H1 (cell line): ENCODE measurements around the gene COL26A1. TPM values are rescaled to one million over a fixed set of nuclear protein-coding genes. Genes with fewer than 3 reads are reported as not detected.

Experiments used
- ASH2L ChIP-seq: fragments of 200-600, 300-600 bp; sonication (generic); IDR thresholded peaks from one replicate; pipeline ENCODE4 v1.7.1; 2017; ENCODE audit warnings: low read length
- CBX8 ChIP-seq: fragments of 300-800, 300-1000 bp; sonication (generic); IDR thresholded peaks from 2 replicates; pipeline ENCODE4 v1.7.1; 2016; ENCODE audit warnings: low read depth, low read length, borderline replicate concordance
- CREB1 ChIP-seq: IDR thresholded peaks from 2 replicates; pipeline ENCODE4 v1.6.1; 2012; ENCODE audit warnings: inconsistent platforms
- GABPA ChIP-seq: IDR thresholded peaks from 2 replicates; pipeline ENCODE4 v1.6.1; 2011; ENCODE audit warnings: mild to moderate bottlenecking, low read length, moderate library complexity, borderline replicate concordance; ENCODE audit not compliant: insufficient read depth
- SIN3A ChIP-seq, 2 experiments: IDR thresholded peaks in 1 of 2; conservative IDR thresholded peaks in 1 of 2; 2 replicates each; pipeline ENCODE4 v1.6.1; 2011 to 2012; ENCODE audit warnings: low read length in 2 of 2, improper control_type of control experiment in 1 of 2, low read depth in 1 of 2, mild to moderate bottlenecking in 1 of 2
- SIX5 ChIP-seq: IDR thresholded peaks from 2 replicates; pipeline ENCODE4 v1.6.1; 2011; ENCODE audit warnings: mild to moderate bottlenecking, low read depth, low read length
- SRF ChIP-seq: IDR thresholded peaks from 2 replicates; pipeline ENCODE4 v1.6.1; 2011; ENCODE audit warnings: mild to moderate bottlenecking, low read depth, low read length, moderate library complexity
- SUZ12 ChIP-seq: fragments of 200-600 bp; sonication (generic); IDR thresholded peaks from 2 replicates; pipeline ENCODE4 v1.6.1; 2012; ENCODE audit warnings: mild to moderate bottlenecking, inconsistent platforms, low read length, moderate library complexity, mixed read lengths
- ZNF274 ChIP-seq: IDR thresholded peaks from 2 replicates; pipeline ENCODE4 v1.7.0; 2012; ENCODE audit warnings: low read length, borderline replicate concordance; ENCODE audit errors: extremely low read depth
- polyA plus RNA-seq, 7 experiments: library from polyadenylated mRNA; depleted of rRNA in 3 of 7; stranded (reverse) in 5 of 7; unstranded in 2 of 7; fragments of >200 nt in 5 of 7; fragments of 200-250 nt in 2 of 7; gene quantifications; 1 replicate in 5 of 7; 2 replicates in 1 of 7; 4 replicates in 1 of 7; pipeline versions ENCODE4 v1.2.1 to v1.2.3, GENCODE V29; 2011 to 2013; ENCODE audit warnings: missing spikeins in 2 of 7, mixed read lengths in 2 of 7
- total RNA-seq: library from RNA; stranded (reverse); fragmentation: NEBNext Ultra II Directional; extraction: Animal tissue kit (Norgen Biotek cat#: 25700); gene quantifications from 2 replicates; pipeline ENCODE4 v1.2.1, GENCODE V29; 2021
- TF ChIP-seq, protein P1 (sequence below): fragments of 300-600 bp; sonication (generic); IDR thresholded peaks from 2 replicates; pipeline ENCODE4 v1.7.1; 2012; ENCODE audit warnings: low read length, moderate library complexity, mild to moderate bottlenecking, inconsistent platforms; ENCODE audit not compliant: insufficient replicate concordance

COL26A1 gene
- total and polyA plus RNA-seq, 2 of the 8 experiments (the other 6 are each of a cell fraction or from before 2014, with no cell fraction given) = 51.1 to 68.8 TPM

DNA sequence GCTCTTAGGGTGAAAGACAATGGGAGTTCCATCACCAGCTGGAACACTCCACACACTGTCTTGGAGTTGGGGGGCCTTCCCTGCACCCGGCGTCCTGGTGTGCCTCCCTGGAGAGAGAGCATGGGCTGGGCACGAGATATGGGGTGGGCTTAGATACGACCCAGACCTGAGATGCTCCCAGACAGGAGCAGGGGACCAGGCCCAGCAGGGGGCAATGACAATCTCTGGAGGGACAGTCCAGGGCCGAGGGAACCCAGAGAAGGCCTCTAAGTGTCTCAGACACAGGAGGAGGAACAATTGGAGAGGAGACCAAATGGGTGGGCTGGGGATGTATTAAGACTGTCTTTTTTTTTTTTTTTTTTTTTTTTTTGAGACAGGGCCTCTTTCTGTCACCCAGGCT, 226.4 kb downstream of the COL26A1 start (continued):
- TF ChIP-seq, protein P1, sequence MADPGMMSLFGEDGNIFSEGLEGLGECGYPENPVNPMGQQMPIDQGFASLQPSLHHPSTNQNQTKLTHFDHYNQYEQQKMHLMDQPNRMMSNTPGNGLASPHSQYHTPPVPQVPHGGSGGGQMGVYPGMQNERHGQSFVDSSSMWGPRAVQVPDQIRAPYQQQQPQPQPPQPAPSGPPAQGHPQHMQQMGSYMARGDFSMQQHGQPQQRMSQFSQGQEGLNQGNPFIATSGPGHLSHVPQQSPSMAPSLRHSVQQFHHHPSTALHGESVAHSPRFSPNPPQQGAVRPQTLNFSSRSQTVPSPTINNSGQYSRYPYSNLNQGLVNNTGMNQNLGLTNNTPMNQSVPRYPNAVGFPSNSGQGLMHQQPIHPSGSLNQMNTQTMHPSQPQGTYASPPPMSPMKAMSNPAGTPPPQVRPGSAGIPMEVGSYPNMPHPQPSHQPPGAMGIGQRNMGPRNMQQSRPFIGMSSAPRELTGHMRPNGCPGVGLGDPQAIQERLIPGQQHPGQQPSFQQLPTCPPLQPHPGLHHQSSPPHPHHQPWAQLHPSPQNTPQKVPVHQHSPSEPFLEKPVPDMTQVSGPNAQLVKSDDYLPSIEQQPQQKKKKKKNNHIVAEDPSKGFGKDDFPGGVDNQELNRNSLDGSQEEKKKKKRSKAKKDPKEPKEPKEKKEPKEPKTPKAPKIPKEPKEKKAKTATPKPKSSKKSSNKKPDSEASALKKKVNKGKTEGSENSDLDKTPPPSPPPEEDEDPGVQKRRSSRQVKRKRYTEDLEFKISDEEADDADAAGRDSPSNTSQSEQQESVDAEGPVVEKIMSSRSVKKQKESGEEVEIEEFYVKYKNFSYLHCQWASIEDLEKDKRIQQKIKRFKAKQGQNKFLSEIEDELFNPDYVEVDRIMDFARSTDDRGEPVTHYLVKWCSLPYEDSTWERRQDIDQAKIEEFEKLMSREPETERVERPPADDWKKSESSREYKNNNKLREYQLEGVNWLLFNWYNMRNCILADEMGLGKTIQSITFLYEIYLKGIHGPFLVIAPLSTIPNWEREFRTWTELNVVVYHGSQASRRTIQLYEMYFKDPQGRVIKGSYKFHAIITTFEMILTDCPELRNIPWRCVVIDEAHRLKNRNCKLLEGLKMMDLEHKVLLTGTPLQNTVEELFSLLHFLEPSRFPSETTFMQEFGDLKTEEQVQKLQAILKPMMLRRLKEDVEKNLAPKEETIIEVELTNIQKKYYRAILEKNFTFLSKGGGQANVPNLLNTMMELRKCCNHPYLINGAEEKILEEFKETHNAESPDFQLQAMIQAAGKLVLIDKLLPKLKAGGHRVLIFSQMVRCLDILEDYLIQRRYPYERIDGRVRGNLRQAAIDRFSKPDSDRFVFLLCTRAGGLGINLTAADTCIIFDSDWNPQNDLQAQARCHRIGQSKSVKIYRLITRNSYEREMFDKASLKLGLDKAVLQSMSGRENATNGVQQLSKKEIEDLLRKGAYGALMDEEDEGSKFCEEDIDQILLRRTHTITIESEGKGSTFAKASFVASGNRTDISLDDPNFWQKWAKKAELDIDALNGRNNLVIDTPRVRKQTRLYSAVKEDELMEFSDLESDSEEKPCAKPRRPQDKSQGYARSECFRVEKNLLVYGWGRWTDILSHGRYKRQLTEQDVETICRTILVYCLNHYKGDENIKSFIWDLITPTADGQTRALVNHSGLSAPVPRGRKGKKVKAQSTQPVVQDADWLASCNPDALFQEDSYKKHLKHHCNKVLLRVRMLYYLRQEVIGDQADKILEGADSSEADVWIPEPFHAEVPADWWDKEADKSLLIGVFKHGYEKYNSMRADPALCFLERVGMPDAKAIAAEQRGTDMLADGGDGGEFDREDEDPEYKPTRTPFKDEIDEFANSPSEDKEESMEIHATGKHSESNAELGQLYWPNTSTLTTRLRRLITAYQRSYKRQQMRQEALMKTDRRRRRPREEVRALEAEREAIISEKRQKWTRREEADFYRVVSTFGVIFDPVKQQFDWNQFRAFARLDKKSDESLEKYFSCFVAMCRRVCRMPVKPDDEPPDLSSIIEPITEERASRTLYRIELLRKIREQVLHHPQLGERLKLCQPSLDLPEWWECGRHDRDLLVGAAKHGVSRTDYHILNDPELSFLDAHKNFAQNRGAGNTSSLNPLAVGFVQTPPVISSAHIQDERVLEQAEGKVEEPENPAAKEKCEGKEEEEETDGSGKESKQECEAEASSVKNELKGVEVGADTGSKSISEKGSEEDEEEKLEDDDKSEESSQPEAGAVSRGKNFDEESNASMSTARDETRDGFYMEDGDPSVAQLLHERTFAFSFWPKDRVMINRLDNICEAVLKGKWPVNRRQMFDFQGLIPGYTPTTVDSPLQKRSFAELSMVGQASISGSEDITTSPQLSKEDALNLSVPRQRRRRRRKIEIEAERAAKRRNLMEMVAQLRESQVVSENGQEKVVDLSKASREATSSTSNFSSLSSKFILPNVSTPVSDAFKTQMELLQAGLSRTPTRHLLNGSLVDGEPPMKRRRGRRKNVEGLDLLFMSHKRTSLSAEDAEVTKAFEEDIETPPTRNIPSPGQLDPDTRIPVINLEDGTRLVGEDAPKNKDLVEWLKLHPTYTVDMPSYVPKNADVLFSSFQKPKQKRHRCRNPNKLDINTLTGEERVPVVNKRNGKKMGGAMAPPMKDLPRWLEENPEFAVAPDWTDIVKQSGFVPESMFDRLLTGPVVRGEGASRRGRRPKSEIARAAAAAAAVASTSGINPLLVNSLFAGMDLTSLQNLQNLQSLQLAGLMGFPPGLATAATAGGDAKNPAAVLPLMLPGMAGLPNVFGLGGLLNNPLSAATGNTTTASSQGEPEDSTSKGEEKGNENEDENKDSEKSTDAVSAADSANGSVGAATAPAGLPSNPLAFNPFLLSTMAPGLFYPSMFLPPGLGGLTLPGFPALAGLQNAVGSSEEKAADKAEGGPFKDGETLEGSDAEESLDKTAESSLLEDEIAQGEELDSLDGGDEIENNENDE = no peak
- TF ChIP-seq GABPA (no peak), SUZ12 (no peak), CREB1 (no peak), CBX8 (no peak), ASH2L (no peak), SIX5 (no peak), SRF (no peak), SIN3A (conservative IDR thresholded peaks at IDR 0.05 in 1 of 2, IDR thresholded peaks at IDR 0.05 in 1 of 2; ENCODE audit: low read depth in 1 of 2, low read length in 2 of 2) (no peak), ZNF274 (no peak)
